ENCODE measurements around the gene KHDRBS2. TPM values are rescaled to one million over a fixed set of nuclear protein-coding genes. Genes with fewer than 3 reads are reported as not detected.

KHDRBS2 gene
- total and polyA plus RNA-seq, 2 of the 13 experiments (the other 11 are each of a cell fraction or from before 2014, with no cell fraction given): not detected

GRCh38 chr6:62042429-62042828 is 243.6 kb downstream of the KHDRBS2 start (continued):
- TF ChIP-seq KIAA2018 (CRISPR knock-in tag; IDR thresholded peaks at IDR 0.05; ENCODE audit: borderline replicate concordance) (no peak), ZNF24 (IDR thresholded peaks at IDR 0.05) (no peak), ZNF614 (CRISPR knock-in tag; IDR thresholded peaks at IDR 0.05; ENCODE audit: borderline replicate concordance) (no peak), PRDM4 (CRISPR knock-in tag; IDR thresholded peaks at IDR 0.05; ENCODE audit: borderline replicate concordance) (no peak), ZSCAN20 (CRISPR knock-in tag; IDR thresholded peaks at IDR 0.05; ENCODE audit: borderline replicate concordance) (no peak), ZNF484 (CRISPR knock-in tag; IDR thresholded peaks at IDR 0.05; ENCODE audit: borderline replicate concordance, low read depth) (no peak)
- TF ChIP-seq, protein P1, sequence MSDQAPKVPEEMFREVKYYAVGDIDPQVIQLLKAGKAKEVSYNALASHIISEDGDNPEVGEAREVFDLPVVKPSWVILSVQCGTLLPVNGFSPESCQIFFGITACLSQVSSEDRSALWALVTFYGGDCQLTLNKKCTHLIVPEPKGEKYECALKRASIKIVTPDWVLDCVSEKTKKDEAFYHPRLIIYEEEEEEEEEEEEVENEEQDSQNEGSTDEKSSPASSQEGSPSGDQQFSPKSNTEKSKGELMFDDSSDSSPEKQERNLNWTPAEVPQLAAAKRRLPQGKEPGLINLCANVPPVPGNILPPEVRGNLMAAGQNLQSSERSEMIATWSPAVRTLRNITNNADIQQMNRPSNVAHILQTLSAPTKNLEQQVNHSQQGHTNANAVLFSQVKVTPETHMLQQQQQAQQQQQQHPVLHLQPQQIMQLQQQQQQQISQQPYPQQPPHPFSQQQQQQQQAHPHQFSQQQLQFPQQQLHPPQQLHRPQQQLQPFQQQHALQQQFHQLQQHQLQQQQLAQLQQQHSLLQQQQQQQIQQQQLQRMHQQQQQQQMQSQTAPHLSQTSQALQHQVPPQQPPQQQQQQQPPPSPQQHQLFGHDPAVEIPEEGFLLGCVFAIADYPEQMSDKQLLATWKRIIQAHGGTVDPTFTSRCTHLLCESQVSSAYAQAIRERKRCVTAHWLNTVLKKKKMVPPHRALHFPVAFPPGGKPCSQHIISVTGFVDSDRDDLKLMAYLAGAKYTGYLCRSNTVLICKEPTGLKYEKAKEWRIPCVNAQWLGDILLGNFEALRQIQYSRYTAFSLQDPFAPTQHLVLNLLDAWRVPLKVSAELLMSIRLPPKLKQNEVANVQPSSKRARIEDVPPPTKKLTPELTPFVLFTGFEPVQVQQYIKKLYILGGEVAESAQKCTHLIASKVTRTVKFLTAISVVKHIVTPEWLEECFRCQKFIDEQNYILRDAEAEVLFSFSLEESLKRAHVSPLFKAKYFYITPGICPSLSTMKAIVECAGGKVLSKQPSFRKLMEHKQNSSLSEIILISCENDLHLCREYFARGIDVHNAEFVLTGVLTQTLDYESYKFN (CRISPR knock-in tag; conservative IDR thresholded peaks at IDR 0.05): no peak

Measured in HepG2 (cell line).